HUES64 (cell line): ENCODE measurements around the gene NCOR2.

Experiments used
- H3K27ac ChIP-seq: 2 replicates; pipeline ENCODE4 v1.7.0; 2013; ENCODE audit warnings: low read depth, low read length, inconsistent platforms
- H3K27me3 ChIP-seq: 2 replicates; pipeline ENCODE4 v1.6.1; 2013; ENCODE audit warnings: mild to moderate bottlenecking, low read length; ENCODE audit not compliant: insufficient read depth
- H3K36me3 ChIP-seq: 2 replicates; pipeline ENCODE4 v1.6.1; 2013; ENCODE audit warnings: mild to moderate bottlenecking, low read length; ENCODE audit not compliant: insufficient read depth
- H3K4me1 ChIP-seq: 2 replicates; pipeline ENCODE4 v1.6.1; 2013; ENCODE audit warnings: mild to moderate bottlenecking, low read length, moderate library complexity; ENCODE audit not compliant: insufficient read depth
- H3K4me3 ChIP-seq: 2 replicates; pipeline ENCODE4 v1.5.1; 2013; ENCODE audit warnings: mild to moderate bottlenecking, low read length, moderate library complexity
- H3K9ac ChIP-seq: 2 replicates; pipeline ENCODE4 v1.6.1; 2013; ENCODE audit warnings: mild to moderate bottlenecking, low read depth, low read length
- H3K9me3 ChIP-seq: 2 replicates; pipeline ENCODE4 v1.6.1; 2013; ENCODE audit warnings: low read depth, low read length; ENCODE audit not compliant: insufficient read depth
- WGBS: fragments of 150-250, 120-280 bp; methylation state at CpG from one replicate; pipeline ENCODE4 v1.1.7; 2013; ENCODE audit warnings: missing lambda C conversion rate; 5-methylcytosine and 5-hydroxymethylcytosine counted together

Gene NCOR2

DNA sequence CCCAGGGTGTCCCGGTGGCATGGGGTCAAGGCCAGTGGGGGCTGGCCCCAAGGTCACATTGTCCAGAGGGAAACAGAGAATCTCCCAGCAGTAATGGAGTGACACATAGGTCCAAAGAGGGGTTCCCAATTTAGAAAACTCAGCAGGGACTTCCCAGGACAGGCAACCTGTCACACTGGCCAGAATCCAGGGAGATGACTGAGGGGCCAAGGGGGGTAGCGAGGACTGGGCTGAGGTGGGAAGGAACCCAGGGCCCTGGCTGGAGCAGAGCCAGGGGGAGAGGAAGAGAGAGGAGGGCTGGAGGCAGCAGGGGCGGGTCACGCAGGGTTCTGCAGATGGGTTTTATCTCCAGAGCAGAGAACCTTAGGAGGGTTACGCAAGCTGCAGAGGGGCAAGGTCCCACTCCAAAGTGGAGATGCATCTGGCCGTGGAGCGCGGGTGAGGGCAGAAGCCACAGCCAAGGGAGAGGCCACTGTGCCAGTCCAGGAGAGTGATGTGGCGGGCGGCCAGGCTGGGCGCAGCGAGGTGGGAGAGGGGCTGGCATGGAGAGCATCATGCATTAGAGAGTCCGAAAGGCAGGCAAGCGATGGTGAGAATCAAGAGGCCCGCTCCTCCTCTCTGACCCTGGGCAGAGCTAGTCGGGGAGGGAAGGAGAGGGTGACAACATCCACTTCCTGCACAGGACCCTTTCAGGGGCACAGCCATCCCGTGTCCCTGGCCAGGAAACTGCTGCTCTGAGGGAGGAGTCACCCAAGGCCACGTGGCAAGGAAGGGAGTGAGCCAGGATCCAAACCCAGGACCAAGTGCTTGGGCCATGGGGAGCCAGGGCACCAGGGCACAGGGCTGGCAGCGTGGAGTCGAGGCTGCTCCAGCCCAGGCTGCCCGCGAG, 29.0 kb downstream of the NCOR2 start:
- 84% methylated on average over 21 of the region's 22 CpGs for WGBS
- peaks cover 10% of the 10 kb centered on the region; the same call in 1 of the 2 replicates for H3K36me3 ChIP-seq
- H3K27ac ChIP-seq = no peak overlapping the region
- H3K9me3 ChIP-seq = no peaks in the 10 kb centered on the region
- no peak overlapping the region for H3K9ac ChIP-seq
- H3K27me3 ChIP-seq = no peaks in the 10 kb centered on the region
- H3K4me3 ChIP-seq = no peak overlapping the region
- H3K4me1 ChIP-seq = peaks cover 4% of the 10 kb centered on the region

DNA sequence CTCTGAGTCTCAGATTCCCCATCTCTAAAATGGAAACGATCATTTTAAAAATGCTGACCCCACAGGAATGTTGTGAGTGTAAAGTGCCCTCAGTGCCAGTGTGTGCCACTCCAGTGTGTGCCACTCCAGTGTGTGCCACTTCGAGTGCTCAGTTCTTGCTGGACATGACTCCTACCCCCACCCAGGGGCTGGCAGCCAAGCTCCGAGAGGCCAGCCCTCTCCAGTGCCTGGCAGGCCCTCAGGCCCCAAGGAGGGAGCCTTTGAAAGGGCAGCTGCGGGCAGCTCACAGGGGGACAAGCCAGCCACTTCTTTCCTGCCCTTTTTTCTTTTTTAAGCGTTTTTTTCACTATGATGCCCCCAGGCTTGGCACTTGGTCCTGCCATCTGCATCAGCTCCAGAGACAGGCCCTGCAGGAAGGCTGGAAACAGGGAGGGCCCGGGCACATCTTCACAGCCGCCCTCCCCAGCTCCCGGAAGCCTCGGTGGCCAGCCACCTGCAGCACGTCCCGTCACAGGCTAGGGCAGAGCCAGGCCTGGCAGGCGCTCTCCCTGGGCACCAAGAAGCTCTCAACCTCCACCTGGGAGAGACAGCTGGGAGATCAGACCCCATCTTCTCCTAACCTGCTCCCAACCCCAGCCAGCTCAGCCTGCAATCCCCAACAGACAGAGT, 29.8 kb downstream of the NCOR2 start:
- WGBS = 89% methylated on average over 12 of the region's 12 CpGs
- Histone ChIP-seq H3K27me3 (no peaks in the 10 kb centered on the region), H3K36me3 (peaks cover 10% of the 10 kb centered on the region; the same call in 1 of the 2 replicates), H3K27ac (no peak overlapping the region), H3K4me3 (no peak overlapping the region), H3K9ac (no peak overlapping the region), H3K4me1 (peaks cover 6% of the 10 kb centered on the region), H3K9me3 (no peaks in the 10 kb centered on the region)

DNA sequence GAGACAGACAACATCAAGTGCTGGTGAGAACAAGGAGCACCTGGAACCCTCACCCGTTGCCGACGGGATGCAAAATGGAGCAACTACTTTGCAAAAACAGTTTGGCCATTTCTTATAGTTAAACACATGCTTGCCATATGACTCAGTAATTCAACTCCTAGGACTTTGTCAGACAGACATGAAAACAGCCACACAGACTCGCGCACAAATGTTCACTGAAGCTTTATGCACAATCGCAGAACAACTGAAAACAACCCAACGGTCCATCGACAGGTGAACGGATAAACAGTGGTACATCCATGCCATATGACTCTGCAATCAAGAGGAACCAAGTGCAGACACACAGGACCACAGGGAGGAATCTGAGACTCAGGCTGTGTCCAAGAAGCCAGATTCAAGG, 30.8 kb downstream of the NCOR2 start:
- H3K27me3 ChIP-seq = no peaks in the 10 kb centered on the region
- H3K36me3 ChIP-seq = peaks cover 10% of the 10 kb centered on the region; the same call in 1 of the 2 replicates
- H3K4me3 ChIP-seq = no peak overlapping the region
- no peaks in the 10 kb centered on the region for H3K9me3 ChIP-seq
- H3K27ac ChIP-seq = no peak overlapping the region
- H3K9ac ChIP-seq = no peak overlapping the region
- H3K4me1 ChIP-seq = peaks cover 8% of the 10 kb centered on the region
- WGBS = 95% methylated on average over 9 of the region's 9 CpGs

DNA sequence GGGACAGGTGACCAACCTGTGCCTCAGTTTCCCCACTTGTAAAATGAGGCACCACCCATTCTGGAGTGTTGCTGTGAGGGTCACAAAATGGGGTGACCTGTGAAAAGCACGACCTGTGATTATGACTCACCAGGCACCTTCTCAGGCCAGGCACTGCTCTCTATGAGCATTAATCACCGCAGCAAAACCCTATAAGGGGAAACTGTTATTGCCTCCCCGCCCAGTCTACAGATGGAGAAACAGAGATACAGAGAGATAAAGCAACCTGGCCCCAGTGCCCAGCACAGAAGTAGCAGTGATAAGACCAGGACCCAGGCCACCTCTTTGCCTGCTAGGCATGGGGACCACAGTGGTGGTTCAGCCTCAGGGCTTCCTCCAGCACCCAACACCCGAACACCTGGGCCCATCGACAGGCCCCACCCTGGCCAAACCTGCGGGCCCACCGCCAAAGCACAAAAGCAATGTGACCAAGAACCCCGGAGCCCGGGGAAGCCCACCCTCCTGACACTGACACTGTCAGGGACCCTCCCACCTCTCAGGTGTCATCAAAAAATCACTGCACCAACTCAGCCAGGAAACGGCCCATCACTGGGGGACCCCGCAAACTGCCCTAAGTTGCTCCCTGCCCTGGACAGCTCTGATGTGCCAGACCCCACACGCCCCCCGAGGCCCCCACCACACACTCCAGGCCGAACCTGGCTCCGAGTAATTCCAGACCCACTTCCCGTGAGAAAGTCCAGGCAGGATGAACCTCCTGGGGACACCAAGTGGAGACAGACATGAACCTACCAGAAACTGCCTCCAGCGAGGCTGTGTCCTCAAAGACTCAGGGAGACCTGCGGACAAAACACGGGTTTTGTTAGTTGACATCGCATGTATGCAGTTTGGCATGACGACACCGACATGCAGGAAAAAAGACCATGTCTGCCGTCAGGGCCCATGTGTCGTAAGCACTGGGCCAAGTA, 32.4 kb downstream of the NCOR2 start:
- H3K4me3 ChIP-seq = no peak overlapping the region
- no peaks in the 10 kb centered on the region for H3K27me3 ChIP-seq
- peaks cover 8% of the 10 kb centered on the region for H3K4me1 ChIP-seq
- H3K36me3 ChIP-seq = peaks cover 10% of the 10 kb centered on the region; the same call in 1 of the 2 replicates
- H3K9me3 ChIP-seq = no peaks in the 10 kb centered on the region
- H3K9ac ChIP-seq = no peak overlapping the region
- H3K27ac ChIP-seq = no peak overlapping the region
- WGBS = 89% methylated on average over 24 of the region's 24 CpGs

DNA sequence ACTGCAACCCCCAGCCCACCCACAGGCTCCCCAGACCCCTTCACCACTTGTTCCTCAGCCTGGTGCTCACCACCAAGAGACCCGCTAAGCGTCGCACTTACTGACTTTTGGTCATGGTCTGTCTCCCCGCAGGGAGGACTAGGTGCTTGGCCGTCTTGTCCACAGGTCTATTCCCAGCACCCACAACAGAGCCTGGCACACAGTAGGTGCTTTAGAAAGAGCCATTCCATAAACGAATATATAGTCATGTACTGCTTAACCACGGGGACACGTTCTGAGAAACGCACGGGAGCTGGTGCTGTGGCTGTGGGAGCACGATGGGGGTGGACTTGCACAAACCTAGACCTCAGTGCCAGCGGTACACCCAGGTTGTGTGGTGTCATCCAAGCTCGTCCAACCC, 34.0 kb downstream of the NCOR2 start:
- Histone ChIP-seq H3K9ac (no peak overlapping the region), H3K4me3 (no peak overlapping the region), H3K9me3 (peaks cover 6% of the 10 kb centered on the region; the same call in 1 of the 2 replicates), H3K36me3 (peaks cover 12% of the 10 kb centered on the region; the same call in 1 of the 2 replicates), H3K27ac (peak overlapping the region; percentile 48), H3K27me3 (no peaks in the 10 kb centered on the region), H3K4me1 (peaks cover 8% of the 10 kb centered on the region)
- 91% methylated on average over 13 of the region's 13 CpGs for WGBS

DNA sequence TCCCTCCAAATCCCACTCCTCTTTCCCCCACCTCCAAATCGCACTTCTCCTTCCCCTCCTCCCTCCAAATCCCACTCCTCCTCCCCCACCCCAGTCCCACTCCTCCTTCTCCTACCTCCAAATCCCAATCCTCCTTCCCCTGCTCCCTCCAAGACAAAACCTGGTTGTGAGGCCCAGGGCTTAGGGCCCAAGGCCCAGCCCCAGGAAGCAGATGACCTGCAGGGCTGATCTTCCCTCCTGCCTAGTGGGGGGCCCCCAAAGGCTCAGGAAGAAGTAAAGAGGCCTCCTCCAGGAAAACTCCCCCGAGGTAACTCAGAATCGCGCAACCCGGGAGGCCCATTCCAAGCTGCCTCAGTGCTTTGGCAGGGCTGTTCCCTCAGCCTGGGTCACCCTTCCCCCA, 34.4 kb downstream of the NCOR2 start:
- H3K4me3 ChIP-seq = no peak overlapping the region
- H3K9me3 ChIP-seq = peaks cover 6% of the 10 kb centered on the region; the same call in 1 of the 2 replicates
- H3K36me3 ChIP-seq = peaks cover 12% of the 10 kb centered on the region; the same call in 1 of the 2 replicates
- H3K4me1 ChIP-seq = peaks cover 8% of the 10 kb centered on the region
- peak overlapping the region; percentile 48 for H3K27ac ChIP-seq
- 48% methylated on average over 5 of the region's 5 CpGs for WGBS
- no peaks in the 10 kb centered on the region for H3K27me3 ChIP-seq
- H3K9ac ChIP-seq = no peak overlapping the region

DNA sequence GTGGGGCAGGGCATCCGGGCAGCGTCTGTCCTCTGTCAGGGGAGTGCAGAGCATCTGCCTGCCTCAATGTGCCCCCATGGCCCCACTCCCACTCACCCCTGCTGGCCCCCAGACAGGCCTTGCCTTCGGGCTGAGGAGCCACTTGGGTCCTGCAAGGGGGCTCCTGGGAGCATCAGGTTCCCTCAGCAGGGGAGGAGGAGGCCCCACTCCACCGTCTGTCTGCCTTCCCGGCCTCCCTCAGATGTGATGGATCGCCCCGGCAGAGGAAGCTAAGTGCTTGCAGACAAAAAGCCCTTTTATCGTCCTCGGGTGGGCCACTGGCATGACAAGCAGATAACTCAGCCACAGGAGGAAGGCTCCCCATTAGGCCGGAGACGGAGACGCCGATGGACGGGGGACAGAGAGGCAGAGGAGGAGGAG, 35.1 kb downstream of the NCOR2 start:
- H3K9me3 ChIP-seq = peaks cover 6% of the 10 kb centered on the region; the same call in 1 of the 2 replicates
- WGBS = 47% methylated on average over 14 of the region's 14 CpGs
- H3K36me3 ChIP-seq = peaks cover 12% of the 10 kb centered on the region; the same call in 1 of the 2 replicates
- no peak overlapping the region for H3K4me3 ChIP-seq
- H3K27ac ChIP-seq = peak overlapping the region; percentile 49; the same call in 1 of the 2 replicates
- no peaks in the 10 kb centered on the region for H3K27me3 ChIP-seq
- peaks cover 8% of the 10 kb centered on the region for H3K4me1 ChIP-seq
- no peak overlapping the region for H3K9ac ChIP-seq

DNA sequence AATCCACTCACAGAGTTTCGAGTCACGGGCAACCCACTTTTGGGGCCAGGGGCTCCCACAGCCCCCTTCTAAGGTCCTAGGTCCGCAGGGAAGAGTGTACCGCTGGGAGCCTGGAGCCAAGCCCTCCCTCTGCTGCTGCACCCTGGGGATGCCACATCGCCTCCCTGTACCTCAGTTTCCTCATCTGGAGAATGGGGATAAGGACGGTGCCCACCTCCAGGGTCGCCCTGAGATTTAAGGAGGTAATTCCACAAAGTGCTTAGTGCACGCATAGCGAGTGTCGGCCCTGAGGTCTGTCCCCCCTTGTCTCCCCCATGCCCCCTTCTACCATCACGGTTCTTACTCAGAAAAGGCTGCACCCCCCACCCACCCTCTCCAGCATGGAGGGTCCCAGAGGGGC, 35.5 kb downstream of the NCOR2 start:
- 87% methylated on average over 11 of the region's 11 CpGs for WGBS
- Histone ChIP-seq H3K9ac (no peak overlapping the region), H3K9me3 (peaks cover 6% of the 10 kb centered on the region; the same call in 1 of the 2 replicates), H3K4me3 (no peak overlapping the region), H3K4me1 (peaks cover 8% of the 10 kb centered on the region), H3K27me3 (no peaks in the 10 kb centered on the region), H3K36me3 (peaks cover 10% of the 10 kb centered on the region; the same call in 1 of the 2 replicates), H3K27ac (no peak overlapping the region)

DNA sequence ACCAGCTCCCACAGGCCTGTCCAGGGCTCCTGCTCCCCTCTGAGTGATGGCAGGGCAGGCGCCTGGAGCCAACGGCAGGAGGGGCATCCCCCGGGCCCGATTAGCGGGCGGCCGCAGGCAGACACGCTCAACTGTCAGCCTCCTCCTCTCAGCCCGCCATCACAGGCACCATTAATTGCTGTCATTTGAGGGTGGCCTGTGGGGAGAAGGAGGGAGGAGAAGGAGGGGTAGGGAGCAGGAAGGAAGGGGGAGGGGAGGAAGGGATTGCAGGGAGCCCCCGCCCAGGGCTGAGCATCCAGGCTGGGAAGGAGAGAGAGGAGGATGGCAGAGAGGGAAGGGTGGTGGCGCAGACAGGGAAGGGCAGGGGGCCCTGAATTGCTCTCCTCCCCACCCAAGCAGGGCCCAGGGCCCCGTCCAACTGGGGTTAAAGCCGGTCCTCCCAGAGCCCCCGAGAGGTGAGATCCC, 36.1 kb downstream of the NCOR2 start:
- 68% methylated on average over 11 of the region's 14 CpGs for WGBS

DNA sequence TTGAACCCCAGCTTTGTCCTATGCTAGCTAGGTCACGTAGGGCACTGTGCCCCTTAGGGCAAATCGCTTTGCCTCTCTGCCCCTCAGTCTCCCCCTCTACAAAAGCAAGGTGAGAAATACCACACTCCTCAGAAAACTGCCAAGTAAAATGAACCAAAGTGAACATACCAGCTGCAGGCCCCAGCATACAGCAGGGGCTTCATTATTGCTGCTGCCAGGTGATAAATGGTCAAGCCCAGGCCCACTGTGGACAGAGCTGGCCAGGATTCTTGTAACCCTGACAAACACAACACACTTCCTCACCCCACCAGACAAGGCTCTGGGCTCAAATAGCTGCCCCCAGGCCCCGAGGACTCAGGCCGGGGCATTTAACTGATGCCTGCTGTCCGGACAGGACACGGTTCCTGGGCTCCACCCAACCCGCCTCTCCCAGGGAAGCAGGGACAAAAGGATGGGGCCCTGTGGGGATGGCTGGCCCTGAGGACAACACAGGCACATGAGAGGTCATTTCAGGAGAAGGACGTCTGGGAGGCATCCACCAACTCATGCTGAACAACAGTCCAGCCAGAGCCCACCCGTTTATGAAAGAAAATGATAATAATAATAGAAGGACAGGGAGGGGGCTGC, 36.7 kb downstream of the NCOR2 start:
- Histone ChIP-seq H3K27me3 (no peaks in the 10 kb centered on the region), H3K4me3 (no peak overlapping the region), H3K36me3 (peaks cover 6% of the 10 kb centered on the region; the same call in 1 of the 2 replicates), H3K4me1 (peaks cover 8% of the 10 kb centered on the region), H3K27ac (no peak overlapping the region), H3K9ac (no peak overlapping the region), H3K9me3 (peaks cover 6% of the 10 kb centered on the region; the same call in 1 of the 2 replicates)
- 89% methylated on average over 9 of the region's 9 CpGs for WGBS

More for the DNA sequence above, 36.1 kb downstream of the NCOR2 start:
- H3K27me3 ChIP-seq = no peaks in the 10 kb centered on the region
- H3K27ac ChIP-seq = no peak overlapping the region
- H3K9ac ChIP-seq = no peak overlapping the region
- peaks cover 6% of the 10 kb centered on the region; the same call in 1 of the 2 replicates for H3K9me3 ChIP-seq
- peaks cover 6% of the 10 kb centered on the region; the same call in 1 of the 2 replicates for H3K36me3 ChIP-seq
- peaks cover 8% of the 10 kb centered on the region for H3K4me1 ChIP-seq
- no peak overlapping the region for H3K4me3 ChIP-seq
